HepG2 (cell line): ENCODE results near the gene FECH. TPM values are rescaled to one million over a fixed set of nuclear protein-coding genes. Genes with fewer than 3 reads are reported as not detected.

Experiments
- GMEB1 ChIP-seq: sonication (generic); formaldehyde crosslinking; IDR thresholded peaks from 2 replicates; pipeline ENCODE4 v1.5.1; 2020; ENCODE audit warnings: missing genetic modification reagents, mild to moderate bottlenecking, borderline replicate concordance
- GTF3A ChIP-seq: sonication (generic); formaldehyde crosslinking; conservative IDR thresholded peaks from 2 replicates; pipeline ENCODE4 v1.4.0; 2020; ENCODE audit warnings: mild to moderate bottlenecking, missing genetic modification reagents
- PHF21A ChIP-seq: sonication (generic); formaldehyde crosslinking; IDR thresholded peaks from 2 replicates; pipeline ENCODE4 v1.5.0; 2020; ENCODE audit warnings: mild to moderate bottlenecking, missing genetic modification reagents
- PHF8 ChIP-seq: sonication (generic); formaldehyde crosslinking; IDR thresholded peaks from 2 replicates; pipeline ENCODE4 v1.5.0; 2020; ENCODE audit warnings: missing genetic modification reagents
- REPIN1 ChIP-seq: sonication (generic); formaldehyde crosslinking; IDR thresholded peaks from 2 replicates; pipeline ENCODE4 v1.8.0; 2022; ENCODE audit warnings: missing genetic modification reagents, low read depth, mild to moderate bottlenecking, borderline replicate concordance
- SIX4 ChIP-seq: sonication (generic); formaldehyde crosslinking; IDR thresholded peaks from 2 replicates; pipeline ENCODE4 v1.4.0; 2020; ENCODE audit warnings: missing genetic modification reagents
- SP140L ChIP-seq: sonication (generic); formaldehyde crosslinking; IDR thresholded peaks from 2 replicates; pipeline ENCODE4 v1.4.0; 2020; ENCODE audit warnings: missing genetic modification reagents, borderline replicate concordance
- SRY ChIP-seq: sonication (generic); formaldehyde crosslinking; IDR thresholded peaks from 2 replicates; pipeline ENCODE4 v1.8.0; 2022; ENCODE audit warnings: mild to moderate bottlenecking, missing genetic modification reagents
- STAT5B ChIP-seq: sonication (generic); formaldehyde crosslinking; IDR thresholded peaks from 2 replicates; pipeline ENCODE4 v1.4.0; 2020; ENCODE audit warnings: missing genetic modification reagents
- ZC3H13 ChIP-seq: sonication (generic); formaldehyde crosslinking; IDR thresholded peaks from 2 replicates; pipeline ENCODE4 v1.8.1; 2023; ENCODE audit warnings: mild to moderate bottlenecking, missing genetic modification reagents, moderate library complexity
- ZFP36L1 ChIP-seq: sonication (generic); formaldehyde crosslinking; IDR thresholded peaks from 2 replicates; pipeline ENCODE4 v1.8.0; 2022; ENCODE audit warnings: mild to moderate bottlenecking, missing genetic modification reagents, moderate library complexity
- ZNF282 ChIP-seq: fragments of 450-650 bp; IDR thresholded peaks from 2 replicates; pipeline ENCODE4 v1.6.1; 2018; ENCODE audit not compliant: partially characterized antibody
- ZNF503 ChIP-seq: sonication (generic); formaldehyde crosslinking; IDR thresholded peaks from 2 replicates; pipeline ENCODE4 v1.4.0; 2020; ENCODE audit warnings: missing genetic modification reagents
- ZNF737 ChIP-seq: sonication (generic); formaldehyde crosslinking; IDR thresholded peaks from 2 replicates; pipeline ENCODE4 v1.5.0; 2020; ENCODE audit warnings: missing genetic modification reagents, mild to moderate bottlenecking, borderline replicate concordance
- ZNF782 ChIP-seq: sonication (generic); formaldehyde crosslinking; IDR thresholded peaks from 2 replicates; pipeline ENCODE4 v1.4.0; 2020; ENCODE audit warnings: missing genetic modification reagents, mild to moderate bottlenecking, borderline replicate concordance
- polyA plus RNA-seq, 8 experiments: library from polyadenylated mRNA; depleted of rRNA in 3 of 8; stranded (reverse) in 7 of 8; unstranded in 1 of 8; fragments of >200 nt; fragmentation: Illumina TruSeq in 4 of 8; extraction: Trizol in 4 of 8; gene quantifications; 2 replicates each; pipeline versions ENCODE4 v1.2.1 to v1.2.3, GENCODE V29; 2011 to 2016; ENCODE audit warnings: low read depth in 4 of 8, missing spikeins in 1 of 8, mixed read lengths in 1 of 8; ENCODE audit not compliant: insufficient read depth in 1 of 8
- total RNA-seq, 5 experiments: library from RNA; depleted of rRNA; stranded (reverse); fragments of >200 nt; fragmentation: Illumina TruSeq; extraction: Trizol; gene quantifications; 2 replicates each; pipeline ENCODE4 v1.2.3, GENCODE V29; 2016; ENCODE audit warnings: low read depth in 1 of 5
- TF ChIP-seq, protein P1 (sequence below): sonication (generic); formaldehyde crosslinking; IDR thresholded peaks from 2 replicates; pipeline ENCODE4 v1.5.0; 2020; ENCODE audit warnings: mild to moderate bottlenecking, missing genetic modification reagents, borderline replicate concordance
- TF ChIP-seq, protein P2 (sequence below): sonication (generic); formaldehyde crosslinking; IDR thresholded peaks from 2 replicates; pipeline ENCODE4 v1.4.0; 2020; ENCODE audit warnings: missing genetic modification reagents, borderline replicate concordance
- TF ChIP-seq, protein P3 (sequence below): sonication (generic); formaldehyde crosslinking; IDR thresholded peaks from 2 replicates; pipeline ENCODE4 v1.9.0; 2021; ENCODE audit warnings: missing genetic modification reagents, mild to moderate bottlenecking, borderline replicate concordance

FECH gene
- total and polyA plus RNA-seq, 2 of the 13 experiments (the other 11 are each of a cell fraction or from before 2014, with no cell fraction given): 14.7 to 21.9 TPM

GRCh38 chr18:57533006-57533867, 53.3 kb downstream of the FECH start (continued):
- TF ChIP-seq GTF3A (CRISPR knock-in tag) (no peak), SRY (CRISPR knock-in tag) (no peak), ZNF503 (no peak), ZNF282 (no peak), SP140L (peak; percentile 56; the same call in 1 of the 2 replicates), ZNF782 (peak; percentile 99), ZFP36L1 (CRISPR knock-in tag) (no peak), PHF8 (CRISPR knock-in tag) (peak; percentile 43; the same call in 1 of the 2 replicates), PHF21A (peak; percentile 40; the same call in 1 of the 2 replicates), ZNF737 (CRISPR knock-in tag) (no peak), STAT5B (CRISPR knock-in tag) (no peak), GMEB1 (CRISPR knock-in tag) (no peak), SIX4 (CRISPR knock-in tag) (peak; percentile 89), REPIN1 (peak; percentile 34; the same call in 1 of the 2 replicates), ZC3H13 (CRISPR knock-in tag) (no peak)
- TF ChIP-seq, protein P1, sequence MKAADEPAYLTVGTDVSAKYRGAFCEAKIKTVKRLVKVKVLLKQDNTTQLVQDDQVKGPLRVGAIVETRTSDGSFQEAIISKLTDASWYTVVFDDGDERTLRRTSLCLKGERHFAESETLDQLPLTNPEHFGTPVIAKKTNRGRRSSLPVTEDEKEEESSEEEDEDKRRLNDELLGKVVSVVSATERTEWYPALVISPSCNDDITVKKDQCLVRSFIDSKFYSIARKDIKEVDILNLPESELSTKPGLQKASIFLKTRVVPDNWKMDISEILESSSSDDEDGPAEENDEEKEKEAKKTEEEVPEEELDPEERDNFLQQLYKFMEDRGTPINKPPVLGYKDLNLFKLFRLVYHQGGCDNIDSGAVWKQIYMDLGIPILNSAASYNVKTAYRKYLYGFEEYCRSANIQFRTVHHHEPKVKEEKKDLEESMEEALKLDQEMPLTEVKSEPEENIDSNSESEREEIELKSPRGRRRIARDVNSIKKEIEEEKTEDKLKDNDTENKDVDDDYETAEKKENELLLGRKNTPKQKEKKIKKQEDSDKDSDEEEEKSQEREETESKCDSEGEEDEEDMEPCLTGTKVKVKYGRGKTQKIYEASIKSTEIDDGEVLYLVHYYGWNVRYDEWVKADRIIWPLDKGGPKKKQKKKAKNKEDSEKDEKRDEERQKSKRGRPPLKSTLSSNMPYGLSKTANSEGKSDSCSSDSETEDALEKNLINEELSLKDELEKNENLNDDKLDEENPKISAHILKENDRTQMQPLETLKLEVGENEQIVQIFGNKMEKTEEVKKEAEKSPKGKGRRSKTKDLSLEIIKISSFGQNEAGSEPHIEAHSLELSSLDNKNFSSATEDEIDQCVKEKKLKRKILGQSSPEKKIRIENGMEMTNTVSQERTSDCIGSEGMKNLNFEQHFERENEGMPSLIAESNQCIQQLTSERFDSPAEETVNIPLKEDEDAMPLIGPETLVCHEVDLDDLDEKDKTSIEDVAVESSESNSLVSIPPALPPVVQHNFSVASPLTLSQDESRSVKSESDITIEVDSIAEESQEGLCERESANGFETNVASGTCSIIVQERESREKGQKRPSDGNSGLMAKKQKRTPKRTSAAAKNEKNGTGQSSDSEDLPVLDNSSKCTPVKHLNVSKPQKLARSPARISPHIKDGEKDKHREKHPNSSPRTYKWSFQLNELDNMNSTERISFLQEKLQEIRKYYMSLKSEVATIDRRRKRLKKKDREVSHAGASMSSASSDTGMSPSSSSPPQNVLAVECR (CRISPR knock-in tag): 0 out of 2 replicates have a peak, but pooled peaks have one; percentile 8
- TF ChIP-seq, protein P2, sequence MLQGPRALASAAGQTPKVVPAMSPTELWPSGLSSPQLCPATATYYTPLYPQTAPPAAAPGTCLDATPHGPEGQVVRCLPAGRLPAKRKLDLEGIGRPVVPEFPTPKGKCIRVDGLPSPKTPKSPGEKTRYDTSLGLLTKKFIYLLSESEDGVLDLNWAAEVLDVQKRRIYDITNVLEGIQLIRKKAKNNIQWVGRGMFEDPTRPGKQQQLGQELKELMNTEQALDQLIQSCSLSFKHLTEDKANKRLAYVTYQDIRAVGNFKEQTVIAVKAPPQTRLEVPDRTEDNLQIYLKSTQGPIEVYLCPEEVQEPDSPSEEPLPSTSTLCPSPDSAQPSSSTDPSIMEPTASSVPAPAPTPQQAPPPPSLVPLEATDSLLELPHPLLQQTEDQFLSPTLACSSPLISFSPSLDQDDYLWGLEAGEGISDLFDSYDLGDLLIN (CRISPR knock-in tag): no peak
- TF ChIP-seq, protein P3, sequence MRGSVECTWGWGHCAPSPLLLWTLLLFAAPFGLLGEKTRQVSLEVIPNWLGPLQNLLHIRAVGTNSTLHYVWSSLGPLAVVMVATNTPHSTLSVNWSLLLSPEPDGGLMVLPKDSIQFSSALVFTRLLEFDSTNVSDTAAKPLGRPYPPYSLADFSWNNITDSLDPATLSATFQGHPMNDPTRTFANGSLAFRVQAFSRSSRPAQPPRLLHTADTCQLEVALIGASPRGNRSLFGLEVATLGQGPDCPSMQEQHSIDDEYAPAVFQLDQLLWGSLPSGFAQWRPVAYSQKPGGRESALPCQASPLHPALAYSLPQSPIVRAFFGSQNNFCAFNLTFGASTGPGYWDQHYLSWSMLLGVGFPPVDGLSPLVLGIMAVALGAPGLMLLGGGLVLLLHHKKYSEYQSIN (CRISPR knock-in tag): no peak
